NT2/D1 (cell line): ENCODE results near the gene RNF223.

Source experiments
- DNase-seq: peaks from one replicate; pipeline ENCODE4 v3.0.0-alpha.2; 2011; ENCODE audit warnings: low read depth, low spot score
- H3K27me3 ChIP-seq: 2 replicates; pipeline ENCODE4 v1.6.0; 2011; ENCODE audit warnings: mild to moderate bottlenecking; ENCODE audit not compliant: insufficient read length, insufficient read depth
- H3K36me3 ChIP-seq: 2 replicates; pipeline ENCODE4 v1.6.1; 2011; ENCODE audit warnings: mild to moderate bottlenecking, low read length, mixed read lengths; ENCODE audit not compliant: insufficient read depth, insufficient read length
- H3K4me1 ChIP-seq: 2 replicates; pipeline ENCODE4 v1.5.1; 2011; ENCODE audit not compliant: insufficient read depth, insufficient read length
- H3K4me3 ChIP-seq: 2 replicates; pipeline ENCODE4 v1.5.1; 2011; ENCODE audit warnings: low read depth; ENCODE audit not compliant: insufficient read length
- H3K9ac ChIP-seq: 2 replicates; pipeline ENCODE4 v1.6.0; 2011; ENCODE audit warnings: low read depth; ENCODE audit not compliant: insufficient read length
- H3K9me3 ChIP-seq: 2 replicates; pipeline ENCODE4 v1.5.1; 2011; ENCODE audit warnings: mild to moderate bottlenecking, low read length; ENCODE audit not compliant: insufficient read depth
- SUZ12 ChIP-seq: IDR thresholded peaks from 2 replicates; pipeline ENCODE4 v1.6.1; 2011; ENCODE audit not compliant: insufficient read length, insufficient read depth; ENCODE audit errors: extremely low read depth
- YY1 ChIP-seq: IDR thresholded peaks from 2 replicates; pipeline ENCODE4 v1.6.1; 2011; ENCODE audit not compliant: insufficient read length, insufficient read depth
- ZNF274 ChIP-seq: IDR thresholded peaks from 2 replicates; pipeline ENCODE4 v1.6.1; 2011; ENCODE audit warnings: mild to moderate bottlenecking, low read depth, low read length

The RNF223 gene

GRCh38 chr1:1084372-1085170 lies 10.5 kb upstream of the RNF223 start:
- H3K9ac ChIP-seq, result no peak overlapping the region
- H3K4me1 ChIP-seq, result peaks cover 2% of the 10 kb centered on the region
- no peak overlapping the region for H3K4me3 ChIP-seq
- peaks cover 34% of the 10 kb centered on the region for H3K36me3 ChIP-seq
- H3K27me3 ChIP-seq, result no peaks in the 10 kb centered on the region
- no peak for TF ChIP-seq ZNF274
- TF ChIP-seq SUZ12, result no peak
- TF ChIP-seq YY1, result no peak
- no peaks in the 10 kb centered on the region for H3K9me3 ChIP-seq
- DNase-seq, result no peak

- peaks cover 2% of the 10 kb centered on the region for H3K4me1 ChIP-seq
- H3K36me3 ChIP-seq, result peaks cover 29% of the 10 kb centered on the region
- H3K9ac ChIP-seq, result no peak overlapping the region
- no peak overlapping the region for H3K4me3 ChIP-seq
- no peak for DNase-seq
- no peaks in the 10 kb centered on the region for H3K9me3 ChIP-seq
- TF ChIP-seq ZNF274 (no peak), SUZ12 (no peak), YY1 (no peak)
- H3K27me3 ChIP-seq, result peaks cover under 1% of the 10 kb centered on the region
Measured at GRCh38 chr1:1083416-1084371, 9.6 kb upstream of the RNF223 start.

- no peak for TF ChIP-seq YY1
- no peak for TF ChIP-seq ZNF274
- TF ChIP-seq SUZ12, result no peak
Measured at GRCh38 chr1:1082776-1083415, 8.8 kb upstream of the RNF223 start.

GRCh38 chr1:1082239-1082775 lies 8.2 kb upstream of the RNF223 start:
- H3K4me3 ChIP-seq, result no peak overlapping the region
- TF ChIP-seq YY1 (no peak), ZNF274 (no peak), SUZ12 (no peak)
- peaks cover 2% of the 10 kb centered on the region for H3K4me1 ChIP-seq
- no peak overlapping the region for H3K9ac ChIP-seq
- peaks cover 4% of the 10 kb centered on the region for H3K27me3 ChIP-seq
- no peaks in the 10 kb centered on the region for H3K9me3 ChIP-seq
- DNase-seq, result no peak
- peaks cover 24% of the 10 kb centered on the region for H3K36me3 ChIP-seq

More at GRCh38 chr1:1082776-1083415, 8.8 kb upstream of the RNF223 start:
- no peak for DNase-seq
- no peak overlapping the region for H3K4me3 ChIP-seq
- no peak overlapping the region for H3K9ac ChIP-seq
- H3K27me3 ChIP-seq, result peaks cover 3% of the 10 kb centered on the region
- peaks cover 27% of the 10 kb centered on the region for H3K36me3 ChIP-seq
- peaks cover 2% of the 10 kb centered on the region for H3K4me1 ChIP-seq
- H3K9me3 ChIP-seq, result no peaks in the 10 kb centered on the region

GRCh38 chr1:1081311-1082238 lies 7.5 kb upstream of the RNF223 start:
- TF ChIP-seq ZNF274 (no peak), SUZ12 (no peak), YY1 (no peak)
- Histone ChIP-seq H3K36me3 (peaks cover 21% of the 10 kb centered on the region), H3K27me3 (peaks cover 8% of the 10 kb centered on the region), H3K4me3 (no peak overlapping the region), H3K9ac (peak overlapping the region; percentile 42), H3K4me1 (peaks cover 2% of the 10 kb centered on the region), H3K9me3 (no peaks in the 10 kb centered on the region)
- DNase-seq, result no peak

- Histone ChIP-seq H3K9me3 (no peaks in the 10 kb centered on the region), H3K4me3 (no peak overlapping the region), H3K9ac (peak overlapping the region; percentile 42), H3K4me1 (peaks cover 2% of the 10 kb centered on the region), H3K36me3 (peaks cover 20% of the 10 kb centered on the region), H3K27me3 (peaks cover 13% of the 10 kb centered on the region)
- no peak for TF ChIP-seq SUZ12
- no peak for TF ChIP-seq ZNF274
- TF ChIP-seq YY1, result no peak
- DNase-seq, result no peak
Measured at GRCh38 chr1:1080951-1081310, 6.8 kb upstream of the RNF223 start.
